ENCODE results near the gene XPO6. TPM values are rescaled to one million over a fixed set of nuclear protein-coding genes. Genes with fewer than 3 reads are reported as not detected.
A peak's percentile ranks its signal among the peaks of the same experiment; 100 is the strongest.

Gene XPO6, protein sequence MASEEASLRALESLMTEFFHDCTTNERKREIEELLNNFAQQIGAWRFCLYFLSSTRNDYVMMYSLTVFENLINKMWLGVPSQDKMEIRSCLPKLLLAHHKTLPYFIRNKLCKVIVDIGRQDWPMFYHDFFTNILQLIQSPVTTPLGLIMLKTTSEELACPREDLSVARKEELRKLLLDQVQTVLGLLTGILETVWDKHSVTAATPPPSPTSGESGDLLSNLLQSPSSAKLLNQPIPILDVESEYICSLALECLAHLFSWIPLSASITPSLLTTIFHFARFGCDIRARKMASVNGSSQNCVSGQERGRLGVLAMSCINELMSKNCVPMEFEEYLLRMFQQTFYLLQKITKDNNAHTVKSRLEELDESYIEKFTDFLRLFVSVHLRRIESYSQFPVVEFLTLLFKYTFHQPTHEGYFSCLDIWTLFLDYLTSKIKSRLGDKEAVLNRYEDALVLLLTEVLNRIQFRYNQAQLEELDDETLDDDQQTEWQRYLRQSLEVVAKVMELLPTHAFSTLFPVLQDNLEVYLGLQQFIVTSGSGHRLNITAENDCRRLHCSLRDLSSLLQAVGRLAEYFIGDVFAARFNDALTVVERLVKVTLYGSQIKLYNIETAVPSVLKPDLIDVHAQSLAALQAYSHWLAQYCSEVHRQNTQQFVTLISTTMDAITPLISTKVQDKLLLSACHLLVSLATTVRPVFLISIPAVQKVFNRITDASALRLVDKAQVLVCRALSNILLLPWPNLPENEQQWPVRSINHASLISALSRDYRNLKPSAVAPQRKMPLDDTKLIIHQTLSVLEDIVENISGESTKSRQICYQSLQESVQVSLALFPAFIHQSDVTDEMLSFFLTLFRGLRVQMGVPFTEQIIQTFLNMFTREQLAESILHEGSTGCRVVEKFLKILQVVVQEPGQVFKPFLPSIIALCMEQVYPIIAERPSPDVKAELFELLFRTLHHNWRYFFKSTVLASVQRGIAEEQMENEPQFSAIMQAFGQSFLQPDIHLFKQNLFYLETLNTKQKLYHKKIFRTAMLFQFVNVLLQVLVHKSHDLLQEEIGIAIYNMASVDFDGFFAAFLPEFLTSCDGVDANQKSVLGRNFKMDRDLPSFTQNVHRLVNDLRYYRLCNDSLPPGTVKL
- polyA plus RNA-seq (2013), result 87.9 TPM

DNA sequence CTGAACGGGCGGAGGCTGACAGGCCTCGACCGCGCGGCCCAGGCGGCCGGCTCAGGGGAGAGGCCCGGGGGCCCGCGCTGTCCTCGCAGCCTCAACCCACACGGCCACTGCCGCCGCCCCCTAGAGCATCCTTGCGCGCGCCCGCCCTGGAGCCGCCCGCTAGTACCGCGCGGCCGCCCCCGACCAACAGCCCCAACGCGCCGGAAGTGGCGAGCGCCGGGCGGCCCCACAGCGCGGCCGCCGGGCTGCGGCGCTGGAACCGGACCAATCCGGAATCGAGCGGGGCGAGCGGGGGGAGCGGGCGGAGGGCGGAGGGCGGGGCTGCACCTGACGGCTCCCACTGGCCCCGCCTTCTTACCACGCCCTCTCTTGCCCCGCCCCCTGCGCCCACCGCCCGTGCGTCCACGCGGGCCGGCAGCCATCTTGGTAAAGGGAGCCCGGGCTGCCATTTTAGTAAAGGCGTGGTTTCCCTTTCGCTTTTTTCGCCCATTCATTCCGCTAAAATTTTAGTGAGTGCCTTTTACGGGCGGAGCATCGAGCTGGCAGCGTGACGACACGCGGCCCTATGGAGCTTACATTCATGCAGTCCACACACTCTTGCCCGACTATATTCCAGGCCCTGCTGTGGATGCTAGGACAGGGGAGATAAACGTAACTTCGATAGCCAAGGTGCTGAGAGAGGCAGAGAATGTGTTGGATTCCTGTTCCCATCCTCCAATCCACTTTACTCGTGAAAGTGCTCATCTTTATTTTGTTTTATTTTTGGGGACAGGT lies at the start of gene XPO6:
TSS of gene XPO6 (minus strand) at position 208 of the 774 bp plus-strand sequence. CDS start 597 bp downstream, outside the sequence.
- peak within 1 kb of the TSS; percentile 33 to 79 for H3K27ac ChIP-seq (ENCODE audit: insufficient read depth in 1 of 2, low read depth in 1 of 2, low read length in 2 of 2, poor library complexity in 1 of 2, severe bottlenecking in 2 of 2)
- peak within 1 kb of the TSS; percentile 63 to 88 (median 81) for H3K4me3 ChIP-seq (ENCODE audit: control insufficient read depth in 1 of 7, extremely low read depth in 1 of 7, insufficient read depth in 4 of 7, low read depth in 2 of 7, low read length in 6 of 7)
- ChIA-PET CTCF (interaction anchor here (1.2 to 1.9 kb wide), 2 partner anchors 15 to 75 kb away, joined by 3 to 10 read pairs; no protein-coding TSS in a partner anchor), POLR2A (no interaction called here)
- H3K9me3 ChIP-seq (ENCODE audit: control extremely low read depth in 1 of 5, control insufficient read depth in 4 of 5, insufficient read depth in 2 of 5, low read depth in 1 of 5, low read length in 4 of 5), result no peaks in the 10 kb centered on the region
- peak; percentile 93 to 97 (median 96) for DNase-seq
- H3K27me3 ChIP-seq (replicated peaks in 2 of 5; ENCODE audit: control insufficient read depth in 4 of 5, insufficient read depth in 5 of 5, low read length in 4 of 5), result no peaks in the 10 kb centered on the region
- H3K36me3 ChIP-seq (ENCODE audit: control insufficient read depth in 4 of 4, insufficient read depth in 4 of 4, low read length in 3 of 4), result peaks cover 4 to 17% (median 10%) of the 10 kb centered on the region in 4 experiments
- 3% methylated on average over 68 of the region's 76 CpGs for WGBS (ENCODE audit: insufficient coverage)
- peaks cover 8 to 27% (median 23%) of the 10 kb centered on the region in 4 experiments for H3K4me1 ChIP-seq (ENCODE audit: control extremely low read depth in 1 of 4, control insufficient read depth in 4 of 4, insufficient read depth in 4 of 4, low read length in 3 of 4)

DNA sequence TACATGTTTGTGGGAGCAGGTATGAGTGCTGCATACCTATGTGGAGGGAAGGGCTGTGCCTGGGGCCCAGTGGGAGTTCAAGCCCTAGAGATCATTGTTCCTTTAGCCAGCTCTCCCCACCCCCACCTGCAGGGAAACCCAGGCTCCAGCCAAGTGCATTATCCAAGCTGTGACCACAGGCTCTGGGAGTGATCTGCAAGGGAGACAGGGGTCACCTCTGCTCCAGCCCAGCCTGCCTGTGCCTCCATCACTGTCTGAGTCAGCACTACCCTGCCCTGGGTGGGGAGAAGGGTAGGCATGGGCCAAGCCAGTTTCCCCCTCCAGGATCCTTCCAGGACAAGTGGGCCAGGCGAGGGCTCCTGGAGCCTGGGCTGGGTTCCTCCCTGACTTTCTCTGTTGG lies 48.4 kb upstream of the XPO6 start:
- WGBS (ENCODE audit: insufficient coverage), result 100% methylated on average over 1 of the region's 1 CpG
- no peaks in the 10 kb centered on the region for H3K36me3 ChIP-seq (ENCODE audit: control insufficient read depth in 4 of 4, insufficient read depth in 4 of 4, low read length in 3 of 4)
- peaks cover 0 to 30% (median 8%) of the 10 kb centered on the region in 5 experiments for H3K27me3 ChIP-seq (replicated peaks in 2 of 5; ENCODE audit: control insufficient read depth in 4 of 5, insufficient read depth in 5 of 5, low read length in 4 of 5)
- no peaks in the 10 kb centered on the region for H3K9me3 ChIP-seq (ENCODE audit: control extremely low read depth in 1 of 5, control insufficient read depth in 4 of 5, insufficient read depth in 2 of 5, low read depth in 1 of 5, low read length in 4 of 5)
- no peak overlapping the region for H3K4me3 ChIP-seq (ENCODE audit: control insufficient read depth in 1 of 7, extremely low read depth in 1 of 7, insufficient read depth in 4 of 7, low read depth in 2 of 7, low read length in 6 of 7)
- no peak for DNase-seq
- no peak overlapping the region for H3K27ac ChIP-seq (ENCODE audit: insufficient read depth in 1 of 2, low read depth in 1 of 2, low read length in 2 of 2, poor library complexity in 1 of 2, severe bottlenecking in 2 of 2)
- H3K4me1 ChIP-seq (ENCODE audit: control extremely low read depth in 1 of 4, control insufficient read depth in 4 of 4, insufficient read depth in 4 of 4, low read length in 3 of 4), result peaks cover 0 to 5% (median 0%) of the 10 kb centered on the region in 4 experiments
- CTCF ChIA-PET, result interaction anchor here (1.1 kb wide), 1 partner anchor 58 kb away, joined by 3 read pairs; no protein-coding TSS in a partner anchor
- POLR2A ChIA-PET, result no interaction called here

DNA sequence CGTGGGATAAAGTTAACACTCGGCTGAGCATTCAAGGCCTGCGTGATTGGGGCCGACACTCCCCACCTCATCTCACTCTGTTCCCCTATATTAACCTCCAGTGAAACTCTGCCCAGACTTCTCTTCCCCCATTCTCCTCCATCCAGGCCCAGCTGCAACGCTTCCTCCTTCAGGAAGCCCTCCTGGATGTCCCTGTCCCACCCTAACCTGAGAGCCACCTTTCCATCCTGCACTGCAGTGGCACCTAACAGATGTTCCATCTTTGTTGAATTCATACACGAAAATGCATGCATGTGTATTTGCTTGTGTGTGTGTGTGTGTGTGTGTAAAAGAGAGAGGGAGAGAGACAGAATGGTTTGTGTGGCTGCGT lies 48.0 kb upstream of the XPO6 start:
- H3K4me1 ChIP-seq (ENCODE audit: control extremely low read depth in 1 of 4, control insufficient read depth in 4 of 4, insufficient read depth in 4 of 4, low read length in 3 of 4), result peaks cover 0 to 2% (median 0%) of the 10 kb centered on the region in 4 experiments
- DNase-seq, result no peak
- H3K27me3 ChIP-seq (replicated peaks in 2 of 5; ENCODE audit: control insufficient read depth in 4 of 5, insufficient read depth in 5 of 5, low read length in 4 of 5), result peaks cover 0 to 27% (median 8%) of the 10 kb centered on the region in 5 experiments
- H3K9me3 ChIP-seq (ENCODE audit: control extremely low read depth in 1 of 5, control insufficient read depth in 4 of 5, insufficient read depth in 2 of 5, low read depth in 1 of 5, low read length in 4 of 5), result no peaks in the 10 kb centered on the region
- CTCF ChIA-PET, result interaction anchor here (1.1 kb wide), 1 partner anchor 58 kb away, joined by 3 read pairs; no protein-coding TSS in a partner anchor
- no peak overlapping the region for H3K4me3 ChIP-seq (ENCODE audit: control insufficient read depth in 1 of 7, extremely low read depth in 1 of 7, insufficient read depth in 4 of 7, low read depth in 2 of 7, low read length in 6 of 7)
- POLR2A ChIA-PET, result no interaction called here
- no peaks in the 10 kb centered on the region for H3K36me3 ChIP-seq (ENCODE audit: control insufficient read depth in 4 of 4, insufficient read depth in 4 of 4, low read length in 3 of 4)
- 93% methylated on average over 5 of the region's 7 CpGs for WGBS (ENCODE audit: insufficient coverage)
- H3K27ac ChIP-seq (ENCODE audit: insufficient read depth in 1 of 2, low read depth in 1 of 2, low read length in 2 of 2, poor library complexity in 1 of 2, severe bottlenecking in 2 of 2), result no peak overlapping the region

DNA sequence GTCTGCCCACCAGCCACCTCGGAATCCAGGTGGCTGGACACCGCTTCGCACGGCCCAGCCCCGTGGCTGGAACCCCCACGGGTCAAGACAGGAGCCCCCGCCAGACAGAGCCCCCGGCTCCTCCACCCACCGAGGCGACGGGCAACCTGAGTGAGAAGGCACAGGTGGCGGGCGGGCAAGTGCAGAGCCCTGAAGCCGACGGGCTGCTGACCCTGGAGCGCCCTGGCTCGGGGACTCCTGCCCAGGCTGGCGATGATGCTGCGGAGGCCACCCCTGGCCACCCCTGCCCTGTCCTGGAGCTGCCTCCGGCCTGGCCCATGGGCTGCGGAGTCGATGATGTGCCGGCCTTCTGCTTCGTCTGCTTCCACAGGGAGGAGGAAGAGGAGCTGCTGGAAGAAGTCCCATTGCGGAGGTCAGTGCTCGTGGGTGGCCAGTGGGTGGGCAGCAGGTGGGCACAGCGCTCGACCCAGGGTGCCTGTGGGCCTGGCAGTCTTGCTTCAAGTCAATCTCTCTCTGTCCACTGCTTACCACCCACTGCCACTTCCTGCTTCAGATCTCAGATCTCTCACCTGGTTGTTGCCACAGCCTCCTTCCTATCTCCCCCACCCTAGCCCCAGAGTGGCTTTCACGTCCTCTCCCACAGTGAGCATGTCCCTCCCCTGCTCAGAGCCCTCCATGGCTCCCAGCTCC lies 47.5 kb upstream of the XPO6 start:
- POLR2A ChIA-PET, result no interaction called here
- Histone ChIP-seq H3K9me3 (ENCODE audit: control extremely low read depth in 1 of 5, control insufficient read depth in 4 of 5, insufficient read depth in 2 of 5, low read depth in 1 of 5, low read length in 4 of 5) (no peaks in the 10 kb centered on the region), H3K4me3 (ENCODE audit: control insufficient read depth in 1 of 7, extremely low read depth in 1 of 7, insufficient read depth in 4 of 7, low read depth in 2 of 7, low read length in 6 of 7) (no peak overlapping the region), H3K36me3 (ENCODE audit: control insufficient read depth in 4 of 4, insufficient read depth in 4 of 4, low read length in 3 of 4) (no peaks in the 10 kb centered on the region), H3K4me1 (ENCODE audit: control extremely low read depth in 1 of 4, control insufficient read depth in 4 of 4, insufficient read depth in 4 of 4, low read length in 3 of 4) (no peaks in the 10 kb centered on the region), H3K27ac (ENCODE audit: insufficient read depth in 1 of 2, low read depth in 1 of 2, low read length in 2 of 2, poor library complexity in 1 of 2, severe bottlenecking in 2 of 2) (no peak overlapping the region), H3K27me3 (replicated peaks in 2 of 5; ENCODE audit: control insufficient read depth in 4 of 5, insufficient read depth in 5 of 5, low read length in 4 of 5) (peaks cover 0 to 25% (median 8%) of the 10 kb centered on the region in 5 experiments)
- CTCF ChIA-PET, result interaction anchor here (1.1 kb wide), 2 partner anchors 18 to 59 kb away, joined by 3 read pairs; no protein-coding TSS in a partner anchor
- DNase-seq, result no peak
- 81% methylated on average over 25 of the region's 29 CpGs for WGBS (ENCODE audit: insufficient coverage)

DNA sequence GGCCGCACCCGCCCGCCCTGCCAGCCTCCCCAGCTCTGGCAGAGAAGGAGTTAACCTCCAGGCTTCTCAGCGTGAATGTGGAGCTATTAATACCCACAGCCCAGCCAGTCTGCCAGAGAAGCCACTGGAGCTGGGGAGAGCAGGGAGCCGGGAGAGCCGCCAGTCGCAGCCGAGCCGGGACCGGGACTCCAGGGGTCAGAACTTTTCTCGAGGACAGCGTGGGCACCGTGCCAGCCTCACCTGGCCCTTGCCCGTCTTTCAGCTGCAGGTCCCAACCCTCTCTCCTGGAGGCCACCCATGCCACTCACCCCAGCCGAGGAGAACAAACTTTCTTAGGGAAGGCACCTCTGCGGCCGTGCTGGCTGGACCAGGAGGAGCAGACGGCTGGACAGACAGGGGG lies 46.8 kb upstream of the XPO6 start:
- WGBS (ENCODE audit: insufficient coverage), result 34% methylated on average over 17 of the region's 18 CpGs
- H3K9me3 ChIP-seq (ENCODE audit: control extremely low read depth in 1 of 5, control insufficient read depth in 4 of 5, insufficient read depth in 2 of 5, low read depth in 1 of 5, low read length in 4 of 5), result no peaks in the 10 kb centered on the region
- ChIA-PET POLR2A (no interaction called here), CTCF (interaction anchor here (0.6 to 1.1 kb wide), 2 partner anchors 19 to 54 kb away, joined by 3 read pairs; no protein-coding TSS in a partner anchor)
- peaks cover 0 to 25% (median 8%) of the 10 kb centered on the region in 5 experiments for H3K27me3 ChIP-seq (replicated peaks in 2 of 5; ENCODE audit: control insufficient read depth in 4 of 5, insufficient read depth in 5 of 5, low read length in 4 of 5)
- H3K36me3 ChIP-seq (ENCODE audit: control insufficient read depth in 4 of 4, insufficient read depth in 4 of 4, low read length in 3 of 4), result no peaks in the 10 kb centered on the region
- no peak overlapping the region for H3K27ac ChIP-seq (ENCODE audit: insufficient read depth in 1 of 2, low read depth in 1 of 2, low read length in 2 of 2, poor library complexity in 1 of 2, severe bottlenecking in 2 of 2)
- no peaks in the 10 kb centered on the region for H3K4me1 ChIP-seq (ENCODE audit: control extremely low read depth in 1 of 4, control insufficient read depth in 4 of 4, insufficient read depth in 4 of 4, low read length in 3 of 4)
- no peak overlapping the region for H3K4me3 ChIP-seq (ENCODE audit: control insufficient read depth in 1 of 7, extremely low read depth in 1 of 7, insufficient read depth in 4 of 7, low read depth in 2 of 7, low read length in 6 of 7)
- no peak for DNase-seq

DNA sequence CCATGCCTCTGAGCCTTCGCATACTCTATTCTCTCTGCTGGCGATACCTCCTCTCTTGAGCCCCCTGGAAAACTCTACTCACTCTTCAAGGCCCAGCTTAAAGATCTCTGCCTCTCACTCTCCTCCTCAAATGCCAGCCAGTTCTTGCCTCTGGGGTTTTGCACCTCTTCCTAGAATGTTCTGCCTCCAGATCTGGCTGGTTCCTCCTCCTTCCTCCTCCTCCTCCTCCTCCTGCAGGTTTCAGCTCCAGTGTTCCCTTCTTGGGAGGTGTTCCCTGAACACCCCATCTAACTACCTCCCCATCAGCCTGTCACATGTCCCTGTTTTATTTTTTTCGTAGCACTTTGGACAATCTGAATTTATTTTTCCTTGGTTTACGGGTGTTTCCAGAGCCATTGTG lies 45.5 kb upstream of the XPO6 start:
- Histone ChIP-seq H3K9me3 (ENCODE audit: control extremely low read depth in 1 of 5, control insufficient read depth in 4 of 5, insufficient read depth in 2 of 5, low read depth in 1 of 5, low read length in 4 of 5) (peaks cover 0 to 2% (median 0%) of the 10 kb centered on the region in 5 experiments), H3K27ac (ENCODE audit: insufficient read depth in 1 of 2, low read depth in 1 of 2, low read length in 2 of 2, poor library complexity in 1 of 2, severe bottlenecking in 2 of 2) (no peak overlapping the region), H3K4me1 (ENCODE audit: control extremely low read depth in 1 of 4, control insufficient read depth in 4 of 4, insufficient read depth in 4 of 4, low read length in 3 of 4) (no peaks in the 10 kb centered on the region), H3K27me3 (replicated peaks in 2 of 5; ENCODE audit: control insufficient read depth in 4 of 5, insufficient read depth in 5 of 5, low read length in 4 of 5) (peaks cover 0 to 19% (median 4%) of the 10 kb centered on the region in 5 experiments), H3K4me3 (ENCODE audit: control insufficient read depth in 1 of 7, extremely low read depth in 1 of 7, insufficient read depth in 4 of 7, low read depth in 2 of 7, low read length in 6 of 7) (no peak overlapping the region), H3K36me3 (ENCODE audit: control insufficient read depth in 4 of 4, insufficient read depth in 4 of 4, low read length in 3 of 4) (no peaks in the 10 kb centered on the region)
- CTCF ChIA-PET, result no interaction called here
- POLR2A ChIA-PET, result no interaction called here
- 93% methylated on average over 3 of the region's 4 CpGs for WGBS (ENCODE audit: insufficient coverage)
- DNase-seq, result no peak
